Nucleus accumbens (tissue), 56 donors: ENCODE measurements around the gene SCG2.

Experiments used
- DNase-seq, 56 donors: peaks; one replicate each; lab custom pipeline; 2025; lab: John Stamatoyannopoulos, UW

SCG2 gene

DNA sequence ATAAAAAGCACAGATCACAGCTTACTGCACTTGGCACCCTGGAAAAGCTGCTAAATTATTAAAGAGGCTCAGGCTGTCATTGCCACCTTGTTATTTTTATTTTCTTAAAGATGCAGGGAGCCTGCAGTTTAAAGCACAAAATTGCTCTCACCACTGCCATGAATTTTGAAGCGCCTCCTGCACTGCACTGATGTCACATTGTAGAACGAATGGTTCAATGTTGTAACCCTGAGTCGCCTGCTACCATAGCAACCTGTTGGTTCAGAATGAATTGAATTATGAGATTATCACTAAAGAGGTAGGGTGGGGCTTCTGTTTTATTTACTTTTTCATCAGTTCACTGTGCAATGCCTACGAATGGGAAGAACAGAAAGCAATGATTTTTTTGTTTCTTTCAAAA is 16.5 kb downstream of the SCG2 start:
- peak in 11 of 56 donors; percentile 3 to 57 (median 12) for DNase-seq

DNA sequence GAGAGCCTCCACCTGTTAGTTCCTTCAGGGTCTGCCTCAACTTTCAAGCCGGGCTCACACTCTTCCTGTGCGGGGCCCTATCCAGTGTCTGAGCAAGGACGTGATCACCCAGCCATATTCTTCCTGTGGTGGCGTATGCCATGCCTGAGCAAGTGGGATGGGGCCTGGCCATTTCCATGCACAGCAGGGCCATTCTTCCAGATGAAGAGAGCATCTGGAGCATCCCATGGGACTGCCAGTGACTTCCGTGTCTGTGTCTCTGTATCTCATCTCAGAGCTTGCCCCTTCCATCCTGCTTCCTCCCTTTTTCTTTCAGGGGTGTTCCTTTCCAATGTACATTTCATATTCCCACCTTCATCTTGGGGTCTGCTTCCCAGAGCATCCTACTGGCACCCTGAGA is 20.2 kb downstream of the SCG2 start:
- DNase-seq: no peak

DNA sequence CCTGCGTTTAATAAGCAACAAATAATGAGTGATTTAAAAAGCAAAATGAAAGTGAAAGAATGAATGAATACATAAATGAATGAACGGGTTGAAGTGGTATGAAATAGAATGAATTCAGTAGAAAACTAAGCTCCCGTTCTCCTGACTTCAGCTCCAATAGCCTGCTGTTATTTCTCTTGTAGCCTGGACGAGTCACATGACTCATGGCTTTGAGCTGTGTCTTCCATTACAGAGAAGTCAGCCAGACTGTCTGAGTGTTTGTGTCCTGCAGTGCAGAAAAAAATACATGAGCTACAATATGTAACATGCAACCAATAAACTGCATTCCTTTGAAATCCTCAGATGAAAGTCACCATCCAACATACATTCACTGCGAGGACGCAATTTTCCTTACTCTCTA is 21.2 kb downstream of the SCG2 start:
- peak in 9 of 56 donors; percentile 1 to 35 (median 15) for DNase-seq

GRCh38 chr2:223578846-223579245 is 23.3 kb downstream of the SCG2 start:
- DNase-seq: no peak

DNA sequence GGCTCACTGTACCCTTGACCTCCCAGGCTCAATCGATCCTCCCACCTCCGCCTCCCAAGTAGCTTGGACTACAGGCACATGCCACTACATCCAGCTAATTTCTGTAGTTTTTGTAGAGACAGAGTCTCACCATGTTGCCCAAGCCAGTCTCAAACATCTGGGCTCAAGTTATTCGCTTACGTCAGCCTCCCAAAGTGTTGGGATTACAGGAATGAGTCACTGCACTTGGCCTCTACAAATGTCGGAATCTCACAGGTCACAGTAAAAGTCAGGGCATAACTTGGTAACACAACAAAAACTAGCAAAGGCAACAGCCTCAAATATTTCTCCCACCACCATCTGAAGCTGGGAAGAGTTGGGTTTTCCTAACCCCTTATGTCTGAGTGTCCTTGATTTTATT is 25.3 kb downstream of the SCG2 start:
- no peak for DNase-seq

- no peak for DNase-seq
Observed at GRCh38 chr2:223570784-223571183, 31.4 kb downstream of the SCG2 start.

GRCh38 chr2:223566396-223566795 is 35.8 kb downstream of the SCG2 start:
- DNase-seq: no peak

DNA sequence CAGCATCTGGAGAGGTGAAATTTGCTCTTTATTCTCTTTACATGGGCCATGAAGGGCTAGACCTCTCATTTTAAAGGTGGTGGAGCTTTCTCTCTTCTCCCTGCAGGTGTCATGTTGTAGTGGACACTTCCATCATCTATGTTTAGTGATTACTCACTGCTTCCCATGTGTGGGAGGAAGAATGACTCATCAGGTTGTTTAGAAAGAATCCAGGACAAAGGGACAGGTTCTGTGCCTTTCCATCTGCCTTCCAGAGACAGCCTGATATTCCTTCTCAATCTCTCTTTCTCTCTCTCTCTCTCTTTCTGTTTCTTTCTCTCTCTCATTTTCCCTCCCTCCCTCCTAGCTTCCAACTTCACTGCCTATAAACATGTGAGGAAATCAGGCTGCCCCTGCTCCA is 38.7 kb downstream of the SCG2 start:
- no peak for DNase-seq

DNA sequence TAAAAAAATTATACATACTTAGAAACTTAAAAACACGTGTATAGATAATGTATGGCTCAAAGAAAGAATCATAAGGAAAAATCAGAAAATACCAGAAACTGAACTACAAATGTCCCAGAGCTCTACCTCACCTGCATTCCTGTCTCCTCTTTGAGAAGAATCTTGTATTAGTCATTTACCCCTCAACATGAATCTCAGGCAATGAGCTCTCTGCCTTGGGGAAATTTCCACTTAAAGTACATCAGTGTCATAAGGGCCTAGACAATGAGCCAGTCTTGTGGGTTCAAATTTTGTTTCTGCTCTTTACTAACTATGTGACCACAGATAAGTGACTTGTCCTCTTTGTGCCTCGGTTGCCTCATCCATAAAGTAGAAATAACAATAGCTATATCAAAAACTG is 40.1 kb downstream of the SCG2 start:
- no peak for DNase-seq

GRCh38 chr2:223560749-223561435 is 41.3 kb downstream of the SCG2 start:
- DNase-seq: no peak

DNA sequence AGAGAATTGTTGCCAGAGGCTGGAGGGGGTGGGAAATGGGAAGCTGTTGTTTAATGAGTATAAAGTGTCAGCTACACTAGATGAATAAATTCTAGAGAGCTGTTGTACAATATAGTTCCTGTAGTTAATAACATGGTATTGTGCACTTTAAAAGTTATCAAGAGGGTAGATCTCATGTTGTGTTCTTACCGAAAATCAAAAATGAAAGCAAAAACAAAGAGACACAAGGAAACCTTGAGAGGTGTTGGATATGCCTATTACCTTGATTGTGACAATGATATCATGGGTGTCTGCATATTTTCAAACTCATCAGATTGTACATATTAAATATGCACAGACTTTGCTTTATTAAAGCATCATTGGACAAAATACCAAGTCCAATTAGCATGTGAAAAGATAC is 43.2 kb downstream of the SCG2 start:
- no peak for DNase-seq

DNA sequence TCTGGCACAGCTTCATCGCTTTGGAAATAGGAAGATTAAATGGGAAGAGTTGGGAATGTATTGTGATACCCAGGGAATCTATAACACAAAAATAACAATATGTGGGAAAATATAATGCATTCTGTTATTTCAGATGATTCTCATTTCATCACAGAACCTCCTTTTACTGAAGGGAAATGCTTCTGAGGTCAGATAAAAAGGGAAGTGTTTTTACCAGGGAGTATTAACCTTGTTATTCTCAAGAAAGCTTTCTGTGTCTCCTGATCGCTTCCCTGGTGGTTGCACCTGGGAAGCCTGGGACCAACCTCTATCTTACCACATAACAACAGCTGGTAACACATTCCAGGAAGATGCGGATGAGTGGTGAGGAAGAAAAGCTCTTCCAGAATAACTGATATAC is 47.2 kb downstream of the SCG2 start:
- DNase-seq: no peak

DNA sequence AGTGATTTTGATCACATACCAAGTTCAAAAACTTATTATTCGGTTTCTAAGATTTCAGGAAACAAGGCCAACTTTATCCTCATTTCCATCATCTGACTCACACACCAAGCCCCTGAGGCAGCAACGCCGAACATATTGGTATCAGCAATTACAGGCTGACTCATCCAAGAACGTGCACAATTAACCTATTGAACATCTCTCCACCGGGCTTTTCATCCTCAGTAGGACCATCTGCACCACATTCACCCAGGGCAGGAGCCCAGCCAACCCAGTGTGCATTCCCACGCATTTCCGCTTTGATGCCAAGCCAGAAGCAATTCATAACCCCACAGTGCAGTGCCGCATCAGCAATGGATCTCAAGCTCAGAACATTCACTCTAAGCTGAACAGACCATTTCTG is 52.9 kb downstream of the SCG2 start:
- DNase-seq: peak in 24 of 56 donors; percentile 2 to 79 (median 18)

- DNase-seq: no peak
Observed at GRCh38 chr2:223548194-223548593, 54.0 kb downstream of the SCG2 start.
